ENCODE results near the gene THY1.
"Not testable (repeated sequence)": the region's sequence is repeated elsewhere in the genome, so short reads cannot be mapped to it uniquely, and the experiment has no call there.

Gene THY1

GRCh38 chr11:119422809-119423508 lies at the start of gene THY1:
TSS of gene THY1 (minus strand) at chr11:119423172. CDS start at chr11:119420905, 2,267 bp downstream.
- DNase-seq (ENCODE audit: low read depth in 2 of 2) = no peak

GRCh38 chr11:119472186-119472855 lies 49.3 kb upstream of the THY1 start:
- no peak for DNase-seq (ENCODE audit: low read depth in 2 of 2)

- DNase-seq (ENCODE audit: low read depth in 2 of 2) = no peak
These were observed 48.4 kb upstream of the THY1 start for GRCh38 chr11:119471329-119471728.

DNA sequence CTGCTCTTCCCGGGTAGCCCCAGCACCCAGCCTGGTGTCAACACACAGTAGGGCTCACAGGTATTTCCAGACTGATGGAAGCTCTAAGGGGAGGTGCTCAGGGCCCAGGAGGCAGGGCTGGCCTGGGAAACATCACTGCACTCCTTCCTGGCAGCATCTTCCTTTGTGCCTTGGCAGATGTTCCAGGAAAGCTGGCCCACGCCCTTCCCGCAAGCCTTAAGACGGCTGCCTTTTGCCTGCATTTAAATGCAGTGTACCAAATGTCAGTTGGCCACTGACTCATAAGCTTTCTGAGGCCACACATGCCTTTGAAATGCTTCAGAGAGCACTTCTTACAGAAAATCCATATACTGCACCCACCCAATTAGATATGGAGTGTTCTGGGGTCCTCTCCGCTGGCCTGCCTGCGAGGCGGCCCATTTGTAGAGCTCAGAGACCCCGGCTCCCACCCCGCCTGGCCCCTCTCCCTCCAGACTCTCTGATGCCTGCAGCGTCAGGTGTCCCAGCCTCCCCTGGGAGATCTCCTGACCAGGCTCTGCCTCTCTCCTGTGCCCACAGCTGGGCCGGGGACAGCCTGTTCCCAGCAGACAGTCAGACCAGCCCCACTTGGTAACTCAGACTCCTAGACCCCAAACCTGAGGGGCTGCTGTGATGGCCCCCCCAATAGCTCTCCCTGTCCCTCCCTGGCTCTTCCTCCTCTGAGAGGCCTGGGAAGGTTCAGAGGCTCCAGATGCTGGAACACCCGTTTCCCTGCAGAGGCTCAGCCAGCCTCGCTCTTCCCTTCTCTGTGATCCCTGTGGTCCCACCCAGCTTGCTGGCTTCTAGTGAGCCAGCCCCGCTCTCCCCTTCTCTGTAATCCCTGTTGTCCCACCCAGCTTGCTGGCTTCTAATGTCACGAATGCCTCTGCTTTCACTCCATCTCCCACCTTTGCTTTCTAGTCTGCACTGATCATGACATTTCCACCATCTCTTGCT lies 47.6 kb upstream of the THY1 start:
- DNase-seq (ENCODE audit: low read depth in 2 of 2) = no peak

GRCh38 chr11:119469506-119469905 lies 46.5 kb upstream of the THY1 start:
- no peak for DNase-seq (ENCODE audit: low read depth in 2 of 2)

GRCh38 chr11:119468511-119468910 lies 45.5 kb upstream of the THY1 start:
- DNase-seq (ENCODE audit: low read depth in 2 of 2) = no peak

DNA sequence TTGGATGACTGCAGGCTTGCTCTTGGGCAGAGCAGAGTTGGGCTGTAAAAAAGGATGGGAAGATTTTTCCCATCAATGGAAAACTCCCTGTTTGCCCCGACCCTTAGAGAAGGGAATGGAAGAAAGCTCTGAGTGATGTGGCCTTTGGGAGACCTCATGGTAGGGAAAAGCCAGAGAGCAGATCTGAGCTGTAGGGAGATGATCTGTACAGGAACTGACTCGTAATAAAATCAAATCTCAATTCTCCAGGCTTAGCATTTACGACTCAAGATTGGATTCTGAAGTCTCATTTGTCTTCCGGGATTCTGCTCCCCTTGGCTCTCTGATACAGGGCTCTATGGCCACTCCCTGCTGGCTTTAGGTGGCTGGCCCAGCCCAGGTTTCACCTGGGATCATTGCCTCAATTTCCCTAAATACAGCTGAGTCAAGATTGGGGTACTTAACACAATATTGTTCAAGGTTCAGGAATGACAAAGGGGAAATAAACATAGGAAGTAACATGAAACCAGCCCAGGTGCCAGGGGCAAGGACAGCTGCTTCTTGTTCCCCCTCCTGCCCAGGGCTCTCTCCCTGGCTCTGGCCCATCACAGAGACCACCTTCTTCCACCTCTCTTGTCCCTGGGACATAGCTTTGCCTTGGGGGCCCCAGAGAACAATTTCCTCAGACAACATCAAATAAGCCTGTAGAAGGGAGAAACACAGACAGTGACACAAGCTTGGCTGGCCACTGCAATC lies 38.4 kb upstream of the THY1 start:
- no peak for DNase-seq (ENCODE audit: low read depth in 2 of 2)

DNA sequence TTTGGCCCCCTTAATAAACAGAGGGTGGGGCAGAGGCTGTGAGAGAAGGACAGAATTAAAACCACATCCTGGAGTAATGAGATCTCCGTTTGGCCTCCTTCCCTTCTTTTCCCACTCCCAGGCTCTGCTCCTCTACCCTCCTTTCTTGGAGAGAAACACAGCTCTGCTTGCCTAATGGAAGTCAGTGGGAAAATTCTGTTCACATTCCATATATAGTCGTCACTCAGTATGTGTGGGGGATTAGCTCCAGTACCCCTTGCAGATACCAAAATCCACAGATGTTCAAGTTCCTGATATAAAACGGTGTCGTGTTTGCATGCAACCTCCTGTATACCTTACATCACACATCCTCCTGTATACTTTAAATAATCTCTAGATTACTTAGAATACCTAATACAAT lies 37.6 kb upstream of the THY1 start:
- no peak for DNase-seq (ENCODE audit: low read depth in 2 of 2)

GRCh38 chr11:119460097-119460496 lies 37.1 kb upstream of the THY1 start:
- no peak for DNase-seq (ENCODE audit: low read depth in 2 of 2)

DNA sequence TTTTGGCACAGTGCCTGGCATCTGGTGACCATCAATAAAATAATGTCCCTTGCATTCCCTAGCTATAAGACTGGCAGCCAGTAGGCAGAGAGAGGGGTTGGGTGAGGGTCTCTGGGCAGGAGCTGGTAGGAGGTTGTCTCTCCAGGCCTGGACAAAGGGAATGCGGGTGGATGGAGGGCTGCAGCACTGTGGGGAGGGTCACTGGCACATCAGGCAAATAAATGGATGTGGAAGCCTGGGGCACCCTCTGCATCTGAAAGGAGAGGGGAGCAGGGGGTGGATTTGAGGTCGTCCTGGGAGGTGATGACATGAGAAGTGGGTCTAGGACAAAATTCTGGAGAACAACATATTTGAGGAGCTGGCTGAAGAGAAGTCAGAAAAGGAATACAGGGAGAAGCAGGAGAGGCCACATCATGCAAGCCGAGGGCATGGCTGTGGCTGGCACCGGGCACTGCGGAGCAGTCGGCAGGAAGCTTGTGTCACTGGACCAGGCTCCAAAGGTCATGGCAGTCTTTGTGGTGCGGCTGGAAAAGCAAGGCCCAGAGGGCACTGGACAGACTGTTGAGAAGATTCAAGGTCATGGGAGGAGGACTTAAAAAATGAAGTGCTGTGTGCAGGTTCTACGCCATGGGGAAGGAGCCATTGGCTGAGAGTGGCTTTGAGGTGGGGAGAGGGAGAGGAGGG lies 36.5 kb upstream of the THY1 start:
- DNase-seq (ENCODE audit: low read depth in 2 of 2) = no peak

- DNase-seq (ENCODE audit: low read depth in 2 of 2) = not testable (repeated sequence)
These were observed 32.7 kb upstream of the THY1 start for GRCh38 chr11:119455708-119456107.

DNA sequence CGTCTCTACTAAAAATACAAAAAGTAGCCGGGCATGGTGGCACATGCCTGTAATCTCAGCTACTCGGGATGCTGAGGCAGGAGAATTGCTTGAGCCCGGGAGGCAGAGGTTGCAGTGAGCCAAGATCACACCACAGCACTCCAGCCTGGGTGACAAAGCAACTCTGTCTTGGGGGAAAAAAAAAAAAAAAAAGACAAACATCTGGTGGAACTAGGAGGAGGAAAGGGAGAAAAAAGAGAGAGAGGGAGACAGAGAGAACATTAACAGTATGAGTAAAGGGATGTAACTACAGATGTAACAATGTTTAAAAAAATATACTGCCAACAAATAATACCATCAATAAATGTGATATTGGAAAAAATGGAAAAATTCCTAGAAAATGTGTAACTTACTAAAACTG lies 32.3 kb upstream of the THY1 start:
- not testable (repeated sequence) for DNase-seq (ENCODE audit: low read depth in 2 of 2)

GRCh38 chr11:119453881-119454280 lies 30.9 kb upstream of the THY1 start:
- DNase-seq (ENCODE audit: low read depth in 2 of 2) = no peak

- DNase-seq (ENCODE audit: low read depth in 2 of 2) = no peak
These were observed 27.8 kb upstream of the THY1 start for GRCh38 chr11:119450590-119451326.

DNA sequence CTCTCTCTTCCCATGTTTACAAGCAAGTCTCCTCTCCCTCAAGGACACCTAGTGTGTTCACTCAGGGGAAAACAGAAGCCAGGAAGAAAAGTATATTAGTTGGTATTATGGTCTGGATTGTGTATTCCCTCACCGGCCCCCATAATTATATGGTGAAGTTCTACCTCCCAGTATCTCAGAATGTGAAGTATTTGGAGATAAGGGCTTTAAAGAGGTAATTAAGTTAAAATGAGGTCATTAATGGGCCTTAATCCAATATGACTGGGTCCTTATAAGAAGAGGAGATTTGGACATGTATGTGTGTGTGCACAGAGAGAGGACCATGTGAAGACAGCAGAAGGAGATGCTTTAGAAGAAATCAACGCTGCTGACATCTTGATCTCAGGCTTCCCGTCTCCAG lies 26.5 kb upstream of the THY1 start:
- DNase-seq (ENCODE audit: low read depth in 2 of 2) = no peak

GRCh38 chr11:119448380-119448779 lies 25.4 kb upstream of the THY1 start:
- DNase-seq (ENCODE audit: low read depth in 2 of 2) = no peak

DNA sequence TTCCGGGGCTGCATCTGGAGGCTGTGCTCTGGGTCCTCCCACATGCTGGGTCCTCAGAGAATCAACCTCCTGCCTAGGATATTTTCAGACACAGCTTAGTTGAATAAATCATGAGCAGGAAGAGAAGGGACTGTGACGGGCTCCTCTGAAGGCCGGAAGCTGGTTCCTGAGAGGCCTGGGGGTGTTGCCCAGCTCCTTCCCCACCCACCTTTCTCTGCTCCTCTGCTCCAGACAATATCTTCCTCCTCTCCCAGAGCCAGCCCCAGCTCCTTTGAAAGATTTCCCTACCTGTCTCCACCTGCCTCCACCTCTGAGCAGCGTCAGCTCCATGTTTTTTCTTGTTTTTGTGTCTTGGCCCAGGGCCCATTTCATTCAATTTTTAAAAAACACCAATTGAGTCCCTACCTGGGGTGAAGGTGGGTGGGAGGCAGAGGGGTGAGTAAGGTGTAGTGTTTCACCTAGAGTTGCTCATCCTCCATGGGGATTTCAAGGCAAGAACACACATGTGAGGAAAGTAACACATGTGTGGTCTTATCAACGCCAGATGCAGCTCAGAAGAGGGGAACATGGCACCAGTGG lies 24.8 kb upstream of the THY1 start:
- no peak for DNase-seq (ENCODE audit: low read depth in 2 of 2)

GRCh38 chr11:119446871-119447663 lies 24.1 kb upstream of the THY1 start:
- no peak for DNase-seq (ENCODE audit: low read depth in 2 of 2)

GRCh38 chr11:119446434-119446833 lies 23.5 kb upstream of the THY1 start:
- DNase-seq (ENCODE audit: low read depth in 2 of 2) = no peak
